Superior temporal gyrus (tissue), 1 donor: ENCODE measurements around the gene POLR3C.
A peak's percentile ranks its signal among the peaks of the same experiment; 100 is the strongest.
"Not testable (repeated sequence)": the region's sequence is repeated elsewhere in the genome, so short reads cannot be mapped to it uniquely, and the experiment has no call there.

Source experiments
- DNase-seq: peaks from one replicate; pipeline ENCODE4 v3.0.0-alpha.2; 2016; ENCODE audit errors: extremely low spot score

Gene POLR3C, protein sequence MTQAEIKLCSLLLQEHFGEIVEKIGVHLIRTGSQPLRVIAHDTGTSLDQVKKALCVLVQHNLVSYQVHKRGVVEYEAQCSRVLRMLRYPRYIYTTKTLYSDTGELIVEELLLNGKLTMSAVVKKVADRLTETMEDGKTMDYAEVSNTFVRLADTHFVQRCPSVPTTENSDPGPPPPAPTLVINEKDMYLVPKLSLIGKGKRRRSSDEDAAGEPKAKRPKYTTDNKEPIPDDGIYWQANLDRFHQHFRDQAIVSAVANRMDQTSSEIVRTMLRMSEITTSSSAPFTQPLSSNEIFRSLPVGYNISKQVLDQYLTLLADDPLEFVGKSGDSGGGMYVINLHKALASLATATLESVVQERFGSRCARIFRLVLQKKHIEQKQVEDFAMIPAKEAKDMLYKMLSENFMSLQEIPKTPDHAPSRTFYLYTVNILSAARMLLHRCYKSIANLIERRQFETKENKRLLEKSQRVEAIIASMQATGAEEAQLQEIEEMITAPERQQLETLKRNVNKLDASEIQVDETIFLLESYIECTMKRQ

GRCh38 chr1:145823565-145824498 is at the start of gene POLR3C, which contains the start of gene RNF115:
POLR3C (plus strand) TSS chr1:145824200; CDS start chr1:145825777, 1,577 bp downstream.
RNF115 (minus strand) TSS chr1:145824095; CDS start chr1:145823873, 222 bp downstream.
- peak; percentile 91 for DNase-seq

- no peak for DNase-seq
These were observed 46.4 kb upstream of the POLR3C start for GRCh38 chr1:145777357-145778145.

GRCh38 chr1:145778146-145778540 is 45.9 kb upstream of the POLR3C start:
- no peak for DNase-seq

DNA sequence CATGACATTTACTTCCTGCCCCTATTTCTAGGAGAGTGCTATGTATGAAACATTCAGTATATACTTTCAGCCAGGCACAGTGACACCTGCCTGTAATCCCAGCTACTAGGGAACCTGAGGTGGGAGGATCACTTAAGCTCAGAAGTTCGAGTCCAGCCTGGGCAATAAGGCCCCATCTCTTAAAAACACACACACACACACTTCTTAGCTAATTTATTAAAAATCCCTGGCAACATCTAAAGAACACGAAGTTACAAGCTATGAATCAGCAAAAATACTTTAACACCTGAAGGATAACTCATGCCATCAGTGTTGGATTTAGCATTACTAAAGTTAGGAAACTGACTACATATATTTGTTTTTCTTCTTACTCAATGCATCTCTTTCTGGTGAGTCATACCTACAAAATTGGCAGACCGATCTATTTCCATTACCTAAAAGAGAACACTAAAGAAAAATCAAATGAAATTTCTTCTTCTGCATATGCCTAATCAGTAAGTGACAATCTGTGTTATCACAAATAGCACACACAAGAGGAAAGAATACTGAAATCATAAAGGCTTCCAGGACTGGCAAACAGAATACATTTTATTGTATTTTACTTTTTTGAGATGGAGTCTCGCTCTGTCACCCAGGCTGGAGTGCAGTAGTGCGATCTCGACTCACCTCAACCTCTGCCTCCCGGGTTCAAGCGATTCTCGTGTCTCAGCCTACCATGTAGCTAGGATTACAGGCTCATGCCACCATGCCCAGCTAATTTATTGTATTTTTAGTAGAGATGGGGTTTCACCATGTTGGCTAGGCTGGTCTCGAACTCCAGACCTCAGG is 41.5 kb upstream of the POLR3C start:
- DNase-seq, result peak; percentile 53

DNA sequence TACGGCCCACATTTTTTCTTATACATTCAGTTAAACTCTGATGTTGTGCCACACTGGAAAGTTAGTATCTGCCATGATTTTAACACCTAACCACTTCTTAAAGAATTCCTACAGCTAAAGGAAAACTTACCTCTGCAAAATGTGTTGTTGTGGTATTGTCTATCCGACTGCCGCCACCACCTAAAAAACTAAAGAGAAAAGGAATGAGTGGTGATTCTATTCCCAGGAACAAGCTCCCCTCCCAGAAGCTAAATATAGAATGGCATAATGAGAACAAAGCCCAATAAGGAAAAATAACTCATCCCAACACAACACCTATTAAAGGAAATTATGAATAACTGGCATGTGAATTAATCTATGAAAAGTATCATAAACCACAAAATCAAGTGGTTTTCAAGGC is 39.6 kb upstream of the POLR3C start:
- DNase-seq, result no peak

DNA sequence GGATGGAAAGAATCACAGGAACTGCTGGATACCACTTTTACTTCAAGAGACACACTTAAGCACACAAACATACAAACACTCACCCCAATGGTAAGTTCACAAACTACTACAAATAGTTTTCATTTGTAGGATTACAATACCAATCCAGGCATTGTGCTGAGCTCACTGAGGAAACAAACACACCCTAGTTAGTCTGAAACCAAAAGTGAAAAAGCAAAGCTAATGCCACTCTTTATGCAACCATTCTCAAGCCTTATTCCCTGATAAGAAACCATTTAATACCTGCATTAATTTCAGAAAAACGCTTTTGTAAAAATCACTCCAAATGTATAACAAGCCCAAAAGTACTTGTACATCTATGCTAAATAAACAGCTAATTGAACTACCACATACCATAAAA is 38.5 kb upstream of the POLR3C start:
- DNase-seq, result peak; percentile 14

GRCh38 chr1:145786271-145786670 is 37.7 kb upstream of the POLR3C start:
- no peak for DNase-seq

GRCh38 chr1:145788580-145788979 is 35.4 kb upstream of the POLR3C start:
- no peak for DNase-seq

DNA sequence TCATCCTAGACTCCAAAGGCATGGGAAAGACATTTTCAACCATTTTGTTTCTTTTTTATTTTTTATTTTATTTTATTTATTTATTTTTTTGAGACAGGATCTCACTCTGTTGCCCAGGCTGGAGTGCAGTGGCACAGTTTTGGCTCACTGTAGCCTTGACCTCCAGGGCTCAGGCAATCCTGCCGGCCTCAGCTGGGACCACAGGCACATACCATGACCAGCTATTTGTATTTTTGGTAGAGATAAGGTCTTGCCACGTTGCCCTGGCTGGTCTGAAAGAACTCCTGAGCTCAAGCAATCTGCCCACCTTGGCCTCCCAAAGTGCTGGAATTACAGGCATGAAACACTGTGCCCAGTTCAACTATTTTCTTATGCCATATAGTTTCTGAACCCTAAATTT is 32.1 kb upstream of the POLR3C start:
- not testable (repeated sequence) for DNase-seq

GRCh38 chr1:145792484-145792883 is 31.5 kb upstream of the POLR3C start:
- no peak for DNase-seq

GRCh38 chr1:145795257-145795881 is 28.6 kb upstream of the POLR3C start:
- no peak for DNase-seq

- no peak for DNase-seq
These were observed 27.2 kb upstream of the POLR3C start for GRCh38 chr1:145796753-145797152.

DNA sequence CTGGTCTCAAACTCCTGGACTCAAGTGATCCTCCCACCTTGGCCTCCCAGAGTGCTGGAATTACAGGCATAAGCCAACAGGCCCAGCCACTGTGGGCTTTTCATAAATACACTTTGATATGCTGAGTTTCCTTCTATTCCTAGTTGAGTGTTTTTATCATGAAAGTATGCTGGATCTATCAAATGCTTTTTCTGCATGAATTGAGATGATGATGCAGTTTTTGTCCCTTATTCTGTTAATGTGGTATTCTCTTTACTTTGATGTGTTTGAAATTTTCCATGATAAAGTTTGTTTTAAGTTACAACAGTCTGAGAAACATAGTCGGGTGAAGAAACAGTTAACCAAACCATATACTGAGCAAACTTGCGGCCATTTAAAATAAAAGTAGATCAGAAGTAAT is 24.2 kb upstream of the POLR3C start:
- no peak for DNase-seq

DNA sequence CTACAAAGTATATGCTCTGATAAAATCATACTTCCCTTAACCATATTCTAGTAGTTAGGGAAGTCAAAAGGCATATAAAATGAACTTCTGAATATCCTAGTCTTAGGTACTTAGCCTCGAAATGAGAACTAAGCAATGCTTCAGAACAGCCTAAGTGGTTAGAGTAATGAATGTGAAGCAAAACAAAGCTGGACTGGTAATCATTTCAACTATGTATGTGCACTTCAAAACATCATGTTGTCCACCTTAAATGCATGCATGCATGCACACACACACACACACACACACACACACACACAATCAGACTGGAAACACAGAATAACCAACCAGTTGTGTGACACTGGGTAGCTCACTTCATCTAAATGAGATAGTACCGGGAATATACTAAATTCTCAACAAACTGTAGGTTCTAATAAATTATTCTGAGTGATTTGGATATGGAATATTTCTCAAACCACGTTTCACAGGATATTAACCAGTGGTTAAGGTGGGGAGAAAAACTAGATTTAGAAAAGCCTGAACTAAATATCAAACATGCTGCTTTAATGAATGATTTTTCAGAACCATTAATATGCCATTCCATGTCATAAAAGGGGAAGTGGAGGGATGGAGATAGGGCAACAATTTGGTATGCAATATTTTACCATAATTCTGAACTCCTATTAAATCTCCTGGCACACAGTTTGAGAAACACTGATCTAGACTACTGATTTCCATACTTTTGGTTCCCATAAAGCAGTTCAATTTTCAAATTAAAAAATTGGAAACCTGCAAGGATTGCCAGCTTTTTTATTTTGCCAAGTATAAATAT is 19.6 kb upstream of the POLR3C start:
- DNase-seq, result no peak

DNA sequence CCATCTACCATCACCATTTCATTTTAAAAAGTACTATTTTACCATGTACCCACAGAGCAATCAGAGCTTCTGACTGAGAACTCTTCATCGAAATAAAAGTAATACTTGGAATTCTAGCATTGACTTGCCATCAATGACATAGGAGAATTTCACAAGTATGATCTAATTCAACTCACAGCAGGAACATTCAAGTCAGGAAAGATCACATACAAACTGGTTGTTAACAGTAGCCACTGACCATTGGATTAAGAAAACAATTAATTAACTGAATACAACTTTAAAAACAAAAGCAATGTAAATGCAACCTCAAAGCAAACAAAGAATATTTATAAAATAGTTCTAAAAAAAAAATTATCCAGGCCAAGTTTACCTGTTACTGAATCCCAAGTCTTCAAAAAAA is 18.9 kb upstream of the POLR3C start:
- peak; percentile 5 for DNase-seq

DNA sequence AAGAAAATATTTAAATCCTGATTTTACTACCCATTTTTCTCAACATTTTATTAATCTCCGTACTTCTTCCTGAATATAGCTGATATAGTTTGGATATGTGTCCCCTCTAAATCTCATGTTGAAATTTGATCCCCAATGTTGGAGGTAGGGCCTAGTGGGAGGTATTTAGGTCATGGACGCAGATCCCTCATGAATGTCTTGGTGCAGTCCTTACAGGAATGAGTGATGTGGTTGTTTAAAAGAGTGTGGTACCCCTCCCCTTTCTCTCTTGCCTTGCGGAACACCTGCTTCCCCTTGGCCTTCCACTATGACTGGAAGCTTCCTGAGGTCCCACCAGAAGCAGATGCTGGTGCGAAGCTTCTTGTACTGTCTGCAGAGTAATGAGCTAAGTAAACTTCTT is 17.6 kb upstream of the POLR3C start:
- DNase-seq, result no peak

- DNase-seq, result no peak
These were observed 17.2 kb upstream of the POLR3C start for GRCh38 chr1:145806844-145807243.

GRCh38 chr1:145812977-145813810 is 10.8 kb upstream of the POLR3C start:
- not testable (repeated sequence) for DNase-seq
